Stimulated activated CD4-positive, alpha-beta T cell treated with anti-CD3 and anti-CD28 coated beads, TNF-alpha, amount 100 ng/mL, for 48 hours (primary cell): ENCODE data around the gene ARID5A.
"Not testable (repeated sequence)": the region's sequence is repeated elsewhere in the genome, so short reads cannot be mapped to it uniquely, and the experiment has no call there.

Experiments
- DNase-seq, 3 donors: peaks; one replicate each; pipeline ENCODE4 v3.0.0-alpha.2; 2020; ENCODE audit warnings: low read depth in 3 of 3

The ARID5A gene

GRCh38 chr2:96556441-96557330 is 20.1 kb downstream of the ARID5A start:
- DNase-seq: peak in 2 of 3 donors; percentile 42 to 74

- not testable (repeated sequence) for DNase-seq
These were observed 20.9 kb downstream of the ARID5A start for GRCh38 chr2:96557421-96557820.

GRCh38 chr2:96558061-96558460 is 21.5 kb downstream of the ARID5A start:
- no peak for DNase-seq

- DNase-seq: no peak
These were observed 21.9 kb downstream of the ARID5A start for GRCh38 chr2:96558485-96558884.

GRCh38 chr2:96564026-96564425 is 27.5 kb downstream of the ARID5A start:
- no peak for DNase-seq

GRCh38 chr2:96564563-96564962 is 28.0 kb downstream of the ARID5A start:
- DNase-seq: no peak

- DNase-seq: no peak
These were observed 28.6 kb downstream of the ARID5A start for GRCh38 chr2:96565111-96565510.

GRCh38 chr2:96568094-96568493 is 31.5 kb downstream of the ARID5A start:
- no peak for DNase-seq

- DNase-seq: no peak
These were observed 37.8 kb downstream of the ARID5A start for GRCh38 chr2:96574364-96574763.

- DNase-seq: no peak
These were observed 39.4 kb downstream of the ARID5A start for GRCh38 chr2:96575785-96576456.

GRCh38 chr2:96577501-96577900 is 40.9 kb downstream of the ARID5A start:
- no peak for DNase-seq

GRCh38 chr2:96578731-96579130 is 42.2 kb downstream of the ARID5A start:
- DNase-seq: no peak

- no peak for DNase-seq
These were observed 42.9 kb downstream of the ARID5A start for GRCh38 chr2:96579422-96579821.

GRCh38 chr2:96580771-96581170 is 44.2 kb downstream of the ARID5A start:
- no peak for DNase-seq

GRCh38 chr2:96584017-96584416 is 47.5 kb downstream of the ARID5A start:
- DNase-seq: no peak

- no peak for DNase-seq
These were observed 51.3 kb downstream of the ARID5A start for GRCh38 chr2:96587843-96588242.

- no peak for DNase-seq
These were observed 54.5 kb downstream of the ARID5A start for GRCh38 chr2:96591054-96591453.

GRCh38 chr2:96591494-96591893 is 54.9 kb downstream of the ARID5A start:
- no peak for DNase-seq

- DNase-seq: no peak
These were observed 57.7 kb downstream of the ARID5A start for GRCh38 chr2:96594282-96594681.

GRCh38 chr2:96594691-96595152 is 58.2 kb downstream of the ARID5A start:
- no peak for DNase-seq

- DNase-seq: no peak
These were observed 60.0 kb downstream of the ARID5A start for GRCh38 chr2:96596596-96596995.

GRCh38 chr2:96599941-96600340 is 63.4 kb downstream of the ARID5A start:
- DNase-seq: no peak
